ENCODE results near the gene SCAND1. TPM values are rescaled to one million over a fixed set of nuclear protein-coding genes. Genes with fewer than 3 reads are reported as not detected.
A peak's percentile ranks its signal among the peaks of the same experiment; 100 is the strongest.
"Not testable (repeated sequence)": the region's sequence is repeated elsewhere in the genome, so short reads cannot be mapped to it uniquely, and the experiment has no call there.

SCAND1 gene
- total RNA-seq = 100 to 1,000 TPM in 1 of 2 donors, 10 to 100 TPM in 1; 63.0 to 192 TPM

DNA sequence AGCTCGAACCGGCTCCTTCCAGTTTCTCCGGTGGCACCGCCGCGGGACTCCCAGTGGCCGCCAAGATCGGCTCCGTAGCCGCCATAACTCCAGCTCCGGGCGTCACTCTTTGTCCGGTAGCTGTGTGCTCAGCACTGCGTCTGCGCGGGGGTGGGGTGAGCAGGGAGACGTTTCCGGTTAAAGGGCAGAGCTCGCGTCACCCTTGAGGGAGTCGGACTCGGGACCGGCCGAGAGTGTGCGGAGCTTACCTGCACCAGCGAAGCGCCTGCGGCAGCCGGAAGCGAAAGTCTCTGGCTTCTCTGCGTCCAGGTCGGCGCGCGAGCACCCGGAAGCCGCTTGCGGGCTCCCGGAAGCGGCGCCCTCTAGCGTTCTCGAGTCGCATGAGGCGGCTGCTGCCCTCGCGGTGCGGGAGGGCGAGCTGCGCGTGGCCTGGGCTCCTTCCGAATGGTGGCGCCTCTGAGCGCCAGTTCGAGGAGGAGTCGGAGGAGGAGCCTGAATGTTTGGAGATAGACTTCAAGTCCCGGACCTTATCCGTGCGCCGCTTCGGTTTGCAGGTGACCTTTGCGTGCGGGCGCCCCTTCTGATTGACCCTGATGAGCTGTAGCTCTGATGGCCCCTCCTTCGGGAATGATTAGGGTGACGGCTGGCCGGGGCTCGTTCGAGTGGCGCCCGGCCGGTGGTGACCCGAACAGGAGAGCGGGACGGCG lies at the start of gene SCAND1:
SCAND1 (minus strand) TSS at position 303 of the 707 bp plus-strand sequence; CDS start at position 85, 218 bp downstream.
- H3K4me3 ChIP-seq = peak within 1 kb of the TSS; percentile 87 to 100
- H3K9me3 ChIP-seq = no peaks in the 10 kb centered on the region
- no peaks in the 10 kb centered on the region for H3K36me3 ChIP-seq (replicated peaks in 1 of 2; ENCODE audit: insufficient read depth in 1 of 2, low read depth in 2 of 2)
- peak; percentile 95 to 100 (median 98) for TF ChIP-seq CTCF (IDR thresholded peaks at IDR 0.05)
- peak; percentile 88 to 98 (median 98) for TF ChIP-seq POLR2A (IDR thresholded peaks at IDR 0.05)
- no peaks in the 10 kb centered on the region for H3K27me3 ChIP-seq
- WGBS, 2 donors = 0% methylated on average over 76 of the region's 76 CpGs; no CpG with 5 or more reads in 1 of the 2 donors
- intact Hi-C loops (cut with DNase I) = no loop called here
- peak within 1 kb of the TSS; percentile 96 to 99 (median 98) for H3K27ac ChIP-seq
- H3K4me1 ChIP-seq = peaks cover 29% of the 10 kb centered on the region
- peak; percentile 96 to 98 (median 96) for DNase-seq
- ATAC-seq = peak; percentile 92

- TF ChIP-seq POLR2A (IDR thresholded peaks at IDR 0.05) (no peak), CTCF (IDR thresholded peaks at IDR 0.05) (no peak)
Measured at GRCh38 chr20:36004045-36004444, 49.7 kb upstream of the SCAND1 start.

DNA sequence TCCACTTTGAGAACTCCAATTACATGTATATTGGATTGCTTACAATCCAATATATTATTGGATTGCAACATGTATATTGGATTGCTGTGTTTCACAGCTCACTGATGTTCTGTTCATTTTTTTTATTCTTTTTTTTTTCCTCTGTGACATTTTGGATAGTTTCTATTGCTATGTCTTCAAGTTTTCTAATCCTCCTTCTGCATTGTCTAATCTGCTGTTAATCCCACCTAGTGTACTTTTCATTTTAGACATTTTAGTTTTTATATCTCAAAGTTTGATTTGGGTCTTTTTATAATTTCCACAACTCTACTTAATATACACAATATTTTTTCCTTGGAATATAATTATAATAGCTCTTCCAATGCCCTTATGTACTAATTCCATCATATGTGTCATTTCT lies 48.6 kb upstream of the SCAND1 start:
- H3K4me3 ChIP-seq = no peak overlapping the region
- no peaks in the 10 kb centered on the region for H3K9me3 ChIP-seq
- ATAC-seq (no peak), DNase-seq (no peak)
- H3K27ac ChIP-seq = no peak overlapping the region
- H3K27me3 ChIP-seq = no peaks in the 10 kb centered on the region
- intact Hi-C loops (cut with DNase I) = no loop called here
- TF ChIP-seq CTCF (IDR thresholded peaks at IDR 0.05) (no peak), POLR2A (IDR thresholded peaks at IDR 0.05) (no peak)
- no peaks in the 10 kb centered on the region for H3K36me3 ChIP-seq (replicated peaks in 1 of 2; ENCODE audit: insufficient read depth in 1 of 2, low read depth in 2 of 2)
- no peaks in the 10 kb centered on the region for H3K4me1 ChIP-seq

More at GRCh38 chr20:36004045-36004444, 49.7 kb upstream of the SCAND1 start:
- Histone ChIP-seq H3K27me3 (no peaks in the 10 kb centered on the region), H3K4me1 (no peaks in the 10 kb centered on the region), H3K36me3 (replicated peaks in 1 of 2; ENCODE audit: insufficient read depth in 1 of 2, low read depth in 2 of 2) (no peaks in the 10 kb centered on the region), H3K27ac (no peak overlapping the region), H3K4me3 (no peak overlapping the region), H3K9me3 (no peaks in the 10 kb centered on the region)
- intact Hi-C loops (cut with DNase I) = no loop called here
- no peak for DNase-seq
- no peak for ATAC-seq
- WGBS, 2 donors = 74 to 83% methylated on average over 1 of the region's 1 CpG

DNA sequence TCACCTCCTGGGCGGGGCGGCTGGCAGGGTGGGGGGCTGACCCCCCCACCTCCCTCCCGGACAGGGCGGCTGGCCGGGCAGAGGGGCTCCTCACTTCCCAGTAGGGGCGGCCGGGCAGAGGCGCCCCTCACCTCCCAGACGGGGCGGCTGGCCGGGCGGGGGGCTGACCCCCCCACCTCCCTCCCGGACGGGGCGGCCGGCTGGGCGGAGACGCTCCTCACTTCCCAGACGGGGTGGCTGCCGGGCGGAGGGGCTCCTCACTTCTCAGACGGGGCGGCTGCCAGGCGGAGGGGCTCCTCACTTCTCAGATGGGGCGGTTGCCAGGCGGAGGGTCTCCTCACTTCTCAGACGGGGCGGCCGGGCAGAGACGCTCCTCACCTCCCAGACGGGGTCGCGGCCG lies 47.0 kb upstream of the SCAND1 start:
- H3K9me3 ChIP-seq; H3K36me3 ChIP-seq (replicated peaks in 1 of 2; ENCODE audit: insufficient read depth in 1 of 2, low read depth in 2 of 2); H3K4me1 ChIP-seq; H3K27me3 ChIP-seq; H3K4me3 ChIP-seq; DNase-seq; H3K27ac ChIP-seq; intact Hi-C loops (cut with DNase I); ATAC-seq: not testable (repeated sequence)
- WGBS, 2 donors = no CpG with 5 or more reads among the region's 34 CpGs

- intact Hi-C loops (cut with DNase I) = loop anchor here (5.0 kb wide), 1 partner anchor 141 kb away; no protein-coding TSS in a partner anchor
- not testable (repeated sequence) for H3K4me1 ChIP-seq; H3K27me3 ChIP-seq; DNase-seq; ATAC-seq; H3K36me3 ChIP-seq (replicated peaks in 1 of 2; ENCODE audit: insufficient read depth in 1 of 2, low read depth in 2 of 2); H3K9me3 ChIP-seq; H3K27ac ChIP-seq; H3K4me3 ChIP-seq
- WGBS, 2 donors = 87 to 90% methylated on average over 8 of the region's 8 CpGs
Measured at GRCh38 chr20:35996492-35996891, 42.2 kb upstream of the SCAND1 start.
